ENCODE data around the gene CHCHD6.

Gene CHCHD6

DNA sequence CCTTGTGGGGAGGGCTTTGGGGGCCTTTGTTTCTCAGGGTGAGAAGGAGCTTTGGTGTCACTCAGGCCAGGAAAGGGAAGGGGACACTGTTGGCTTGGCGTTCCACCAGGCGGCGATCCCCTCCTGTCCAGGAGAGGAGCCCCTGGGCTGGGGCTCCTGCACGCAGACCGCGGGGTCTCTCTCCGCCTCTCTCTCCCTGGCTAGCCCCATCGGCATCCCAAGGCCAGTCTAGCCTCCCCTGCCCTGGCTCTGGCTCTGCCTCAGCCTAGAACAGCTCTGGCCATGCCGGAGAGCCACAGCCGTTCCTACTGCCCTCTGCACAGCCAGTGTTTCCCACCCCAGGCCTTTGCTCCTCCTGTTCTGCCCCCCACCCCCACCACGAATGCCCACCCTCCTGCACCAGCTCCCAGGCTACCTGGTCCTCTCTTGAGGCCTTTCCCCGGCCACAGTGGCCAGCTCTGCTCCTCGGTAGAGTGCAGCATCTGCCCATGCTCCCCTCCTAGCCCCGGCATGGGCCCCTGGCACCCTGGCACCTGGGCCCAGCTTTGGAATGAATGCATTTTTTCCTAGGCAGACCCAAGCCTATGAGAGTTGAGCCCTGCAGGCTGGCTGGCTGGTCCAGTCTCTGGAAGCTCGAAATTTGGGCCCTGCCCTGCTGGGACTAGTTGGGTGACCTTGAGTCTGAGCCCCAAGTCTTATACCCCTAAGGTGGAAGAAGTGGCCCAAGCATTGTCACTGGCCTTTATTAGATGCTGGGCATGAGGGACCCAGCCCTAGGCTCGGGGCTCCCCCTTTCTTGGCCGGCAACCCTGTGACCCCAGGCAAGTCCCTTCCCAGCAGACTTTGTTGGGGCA is 281.3 kb downstream of the CHCHD6 start:
- TF ChIP-seq ZNF274 (IDR thresholded peaks at IDR 0.05; ENCODE audit: low read depth, low read length) = no peak
- H3K4me3 ChIP-seq (ENCODE audit: low read length) = no peak overlapping the region

- H3K4me3 ChIP-seq (ENCODE audit: low read length) = no peak overlapping the region
These were observed 282.0 kb downstream of the CHCHD6 start for GRCh38 chr3:126986001-126986400.

DNA sequence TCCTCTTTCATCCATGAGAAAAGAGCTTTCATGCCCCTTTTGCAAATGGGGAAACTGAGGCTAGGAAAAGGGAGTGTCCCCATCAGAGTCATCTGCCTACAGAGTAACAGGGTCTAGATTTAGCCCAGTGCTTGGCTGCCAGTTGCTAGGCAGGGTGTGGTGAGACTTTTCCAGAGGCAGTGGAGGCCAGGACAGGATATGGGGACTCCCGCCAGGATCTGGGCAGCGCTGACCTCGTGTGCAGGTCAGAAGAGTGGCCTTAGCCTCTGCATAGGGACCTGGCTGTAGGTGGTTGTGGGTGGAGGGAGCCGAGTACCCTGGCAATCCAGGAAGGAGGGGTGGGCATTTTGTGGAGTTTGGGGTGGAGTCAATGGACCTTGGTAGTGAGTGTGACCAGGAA is 283.1 kb downstream of the CHCHD6 start:
- no peak for TF ChIP-seq ZNF274 (IDR thresholded peaks at IDR 0.05; ENCODE audit: low read depth, low read length)
- H3K4me3 ChIP-seq (ENCODE audit: low read length) = no peak overlapping the region

More at GRCh38 chr3:126986001-126986400, 282.0 kb downstream of the CHCHD6 start:
- no peak for TF ChIP-seq ZNF274 (IDR thresholded peaks at IDR 0.05; ENCODE audit: low read depth, low read length)

GRCh38 chr3:126987596-126987995 is 283.6 kb downstream of the CHCHD6 start:
- no peak for TF ChIP-seq ZNF274 (IDR thresholded peaks at IDR 0.05; ENCODE audit: low read depth, low read length)
- H3K4me3 ChIP-seq (ENCODE audit: low read length) = no peak overlapping the region

GRCh38 chr3:126988451-126989021 is 284.5 kb downstream of the CHCHD6 start:
- TF ChIP-seq ZNF274 (IDR thresholded peaks at IDR 0.05; ENCODE audit: low read depth, low read length) = no peak

GRCh38 chr3:126989316-126990023 is 285.4 kb downstream of the CHCHD6 start:
- no peak overlapping the region for H3K4me3 ChIP-seq (ENCODE audit: low read length)
- TF ChIP-seq ZNF274 (IDR thresholded peaks at IDR 0.05; ENCODE audit: low read depth, low read length) = no peak

More at GRCh38 chr3:126988451-126989021, 284.5 kb downstream of the CHCHD6 start:
- no peak overlapping the region for H3K4me3 ChIP-seq (ENCODE audit: low read length)

DNA sequence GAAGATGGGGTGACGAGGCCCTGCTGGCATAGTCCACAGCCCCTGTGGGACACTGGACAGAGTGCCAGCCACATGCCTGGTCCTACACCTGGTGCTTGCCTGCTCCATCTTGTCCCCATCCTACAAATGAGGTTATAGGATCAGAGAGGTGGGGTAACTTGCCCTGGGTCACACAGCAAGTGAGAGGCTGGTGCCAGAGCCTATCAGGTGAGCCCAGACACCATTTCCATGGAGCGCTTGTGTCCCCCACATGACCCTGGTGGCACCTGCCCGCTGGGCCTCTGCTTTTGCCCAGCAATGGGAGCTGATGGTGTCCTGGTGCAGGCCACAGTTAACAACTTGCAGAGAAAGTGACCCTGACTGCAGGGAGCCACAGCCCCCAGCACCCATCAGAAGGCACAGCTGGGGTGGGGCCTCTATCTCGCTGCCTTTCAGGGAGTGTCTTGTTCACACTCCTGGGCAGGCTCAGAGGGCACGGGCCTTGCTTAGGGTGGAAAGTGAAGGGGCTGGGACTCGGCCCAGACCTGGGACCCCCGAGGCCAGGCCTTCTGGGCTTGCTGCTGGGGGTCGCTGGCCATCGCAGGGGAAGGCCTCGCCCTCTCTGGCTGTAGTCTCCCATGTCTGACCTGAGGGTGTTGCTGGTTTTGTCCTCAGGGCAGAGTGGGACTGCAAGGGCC is 286.1 kb downstream of the CHCHD6 start:
- no peak overlapping the region for H3K4me3 ChIP-seq (ENCODE audit: low read length)
- TF ChIP-seq ZNF274 (IDR thresholded peaks at IDR 0.05; ENCODE audit: low read depth, low read length) = no peak

GRCh38 chr3:126990890-126991289 is 286.9 kb downstream of the CHCHD6 start:
- no peak for TF ChIP-seq ZNF274 (IDR thresholded peaks at IDR 0.05; ENCODE audit: low read depth, low read length)
- H3K4me3 ChIP-seq (ENCODE audit: low read length) = no peak overlapping the region

DNA sequence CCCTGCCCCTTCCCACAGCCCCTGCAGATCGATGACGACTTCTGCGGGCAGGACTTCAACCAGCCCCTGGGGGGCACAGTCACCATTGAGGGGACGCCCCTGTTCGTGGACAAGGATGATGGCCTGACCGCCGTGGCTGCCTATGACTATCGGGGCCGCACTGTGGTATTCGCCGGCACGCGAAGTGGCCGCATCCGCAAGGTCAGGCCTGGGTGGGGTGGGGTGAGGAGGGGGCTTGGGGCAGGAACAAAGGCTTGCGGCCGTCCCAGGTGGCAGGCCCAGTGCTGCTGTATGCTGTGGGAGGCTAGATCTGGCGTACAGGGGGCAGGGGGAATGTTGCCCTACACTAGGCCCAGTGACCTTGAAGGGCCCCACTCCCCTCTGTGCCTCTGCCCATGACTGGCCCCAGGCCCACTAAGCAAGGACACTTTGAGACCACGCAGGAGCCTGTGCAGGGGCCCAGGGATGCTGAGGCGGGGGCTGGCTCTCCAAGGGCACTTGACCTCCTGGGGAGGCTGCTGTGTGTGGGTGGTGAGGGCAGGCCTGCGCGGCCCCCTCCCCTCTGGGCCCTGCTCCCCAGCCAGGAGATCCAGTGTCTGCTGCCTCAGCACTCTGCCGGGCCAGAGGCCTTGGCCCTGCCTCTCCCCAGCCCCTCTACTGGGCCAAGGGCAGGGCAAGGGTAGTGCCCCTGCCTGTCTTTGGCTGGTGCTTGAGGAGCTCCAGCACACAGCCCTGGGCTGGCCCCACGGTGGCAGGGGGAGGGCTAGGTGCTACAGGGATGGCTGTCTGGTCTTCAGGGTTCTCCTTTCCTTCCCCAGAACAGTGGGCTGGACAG is 287.5 kb downstream of the CHCHD6 start:
- H3K4me3 ChIP-seq (ENCODE audit: low read length) = no peak overlapping the region
- TF ChIP-seq ZNF274 (IDR thresholded peaks at IDR 0.05; ENCODE audit: low read depth, low read length) = no peak

DNA sequence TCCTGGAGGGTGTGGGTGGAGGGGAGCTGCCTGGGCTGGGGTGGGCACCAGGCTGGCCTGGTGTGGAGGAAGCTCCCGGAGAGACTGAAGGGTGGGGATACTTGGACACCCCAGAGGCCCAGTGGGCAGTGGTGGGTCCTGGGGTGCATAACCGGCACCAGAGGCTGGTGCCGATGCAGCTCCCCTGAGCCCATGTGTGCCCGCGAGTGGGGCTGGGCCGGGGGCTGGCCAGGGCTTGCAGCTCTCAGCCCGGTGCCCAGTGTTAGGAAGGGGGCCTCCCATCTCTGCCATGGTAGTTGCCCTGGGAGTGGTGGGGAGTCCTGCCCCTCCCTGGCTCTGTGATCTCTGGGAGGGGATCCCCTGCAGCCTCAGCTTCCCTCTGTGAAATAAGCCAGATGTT is 288.2 kb downstream of the CHCHD6 start:
- H3K4me3 ChIP-seq (ENCODE audit: low read length) = no peak overlapping the region
- no peak for TF ChIP-seq ZNF274 (IDR thresholded peaks at IDR 0.05; ENCODE audit: low read depth, low read length)

- H3K4me3 ChIP-seq (ENCODE audit: low read length) = no peak overlapping the region
- no peak for TF ChIP-seq ZNF274 (IDR thresholded peaks at IDR 0.05; ENCODE audit: low read depth, low read length)
These were observed 288.7 kb downstream of the CHCHD6 start for GRCh38 chr3:126992776-126993175.

GRCh38 chr3:126993436-126993835 is 289.4 kb downstream of the CHCHD6 start:
- no peak overlapping the region for H3K4me3 ChIP-seq (ENCODE audit: low read length)
- TF ChIP-seq ZNF274 (IDR thresholded peaks at IDR 0.05; ENCODE audit: low read depth, low read length) = no peak

DNA sequence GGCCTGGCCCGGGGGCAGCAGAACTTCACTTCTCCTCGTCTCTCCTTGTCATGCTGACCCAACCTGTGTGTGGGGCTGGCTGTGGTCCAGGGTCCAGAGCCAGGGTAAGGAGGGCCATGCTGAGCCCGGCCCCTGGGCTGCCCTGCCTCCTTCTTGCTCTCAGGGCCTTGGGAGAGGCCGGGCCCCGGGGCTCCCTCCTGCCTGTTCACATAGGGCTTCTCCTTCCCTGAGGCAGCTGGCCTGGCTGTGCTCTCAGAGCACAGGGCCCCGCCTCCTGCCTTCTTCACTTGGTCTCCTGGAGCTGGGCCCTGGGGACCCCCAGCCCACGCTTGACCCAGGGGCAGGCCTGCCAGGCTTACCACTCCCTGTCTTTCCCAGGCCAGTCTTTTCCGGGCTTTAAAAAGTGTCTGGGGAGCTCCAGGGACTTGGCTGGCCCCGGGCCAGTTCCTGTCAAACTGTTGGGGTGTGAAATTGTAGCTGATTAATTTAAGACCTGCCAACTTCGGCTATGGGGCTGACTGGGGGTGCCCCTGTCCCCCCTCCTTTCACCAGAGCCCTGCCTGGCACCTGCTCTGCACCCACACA is 290.7 kb downstream of the CHCHD6 start:
- TF ChIP-seq ZNF274 (IDR thresholded peaks at IDR 0.05; ENCODE audit: low read depth, low read length) = no peak
- H3K4me3 ChIP-seq (ENCODE audit: low read length) = no peak overlapping the region

Measured in GM08714 (cell line).